G401 (cell line): ENCODE measurements around the gene CCDC60. TPM values are rescaled to one million over a fixed set of nuclear protein-coding genes. Genes with fewer than 3 reads are reported as not detected.
A peak's percentile ranks its signal among the peaks of the same experiment; 100 is the strongest.

Source experiments
- DNase-seq: peaks from one replicate; pipeline ENCODE4 v3.0.0-alpha.2; 2015; ENCODE audit warnings: low spot score
- in situ Hi-C: cut with HindIII; loops from 2 replicates; pipeline ENCODE4 v1.10.0; 2016; ENCODE audit warnings: low sequenced_read_pairs, mixed read lengths
- total RNA-seq: library from RNA; depleted of rRNA; stranded (reverse); fragments of >200 nt; shearing (Covaris generic); gene quantifications from 2 replicates; pipeline ENCODE4 v1.2.3, GENCODE V29; 2014

Gene CCDC60
- total RNA-seq, 1 experiment from 2014 or later: not detected

DNA sequence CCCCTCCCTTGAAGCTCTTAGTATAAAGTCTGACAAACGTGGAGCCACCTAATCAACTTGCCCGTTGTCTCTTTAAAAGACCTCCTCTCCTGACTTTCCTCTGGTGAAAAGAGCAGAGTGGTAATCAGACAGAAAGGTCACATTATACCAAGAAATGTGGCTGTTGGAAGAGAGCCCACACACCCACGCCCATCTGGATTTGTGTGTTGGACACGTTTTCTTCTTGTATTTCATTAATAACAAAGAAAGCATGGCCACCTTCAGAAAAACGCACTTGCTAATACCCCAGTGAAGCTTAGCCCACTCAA, 41.3 kb downstream of the CCDC60 start:
- no peak for DNase-seq
- in situ Hi-C loops: no loop called here

DNA sequence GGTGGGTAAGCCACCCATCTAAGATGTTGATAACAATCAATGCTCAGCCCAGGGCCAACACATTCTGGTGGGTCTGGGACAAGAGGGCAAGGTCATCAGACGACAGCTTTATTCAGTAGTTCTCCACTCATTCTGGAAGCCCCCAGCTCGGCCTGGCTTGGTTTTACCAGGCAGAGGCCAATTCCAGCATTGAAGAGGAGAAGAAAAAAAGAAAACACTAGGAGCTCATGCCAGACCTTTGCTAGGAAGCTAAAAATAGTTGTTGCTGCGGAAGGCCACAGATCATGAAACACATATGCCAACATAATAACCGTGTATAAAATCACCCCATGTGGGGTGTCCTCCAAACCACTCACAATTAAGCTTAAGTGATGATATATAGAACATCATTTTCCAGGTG, 44.4 kb downstream of the CCDC60 start:
- in situ Hi-C loops: no loop called here
- no peak for DNase-seq

DNA sequence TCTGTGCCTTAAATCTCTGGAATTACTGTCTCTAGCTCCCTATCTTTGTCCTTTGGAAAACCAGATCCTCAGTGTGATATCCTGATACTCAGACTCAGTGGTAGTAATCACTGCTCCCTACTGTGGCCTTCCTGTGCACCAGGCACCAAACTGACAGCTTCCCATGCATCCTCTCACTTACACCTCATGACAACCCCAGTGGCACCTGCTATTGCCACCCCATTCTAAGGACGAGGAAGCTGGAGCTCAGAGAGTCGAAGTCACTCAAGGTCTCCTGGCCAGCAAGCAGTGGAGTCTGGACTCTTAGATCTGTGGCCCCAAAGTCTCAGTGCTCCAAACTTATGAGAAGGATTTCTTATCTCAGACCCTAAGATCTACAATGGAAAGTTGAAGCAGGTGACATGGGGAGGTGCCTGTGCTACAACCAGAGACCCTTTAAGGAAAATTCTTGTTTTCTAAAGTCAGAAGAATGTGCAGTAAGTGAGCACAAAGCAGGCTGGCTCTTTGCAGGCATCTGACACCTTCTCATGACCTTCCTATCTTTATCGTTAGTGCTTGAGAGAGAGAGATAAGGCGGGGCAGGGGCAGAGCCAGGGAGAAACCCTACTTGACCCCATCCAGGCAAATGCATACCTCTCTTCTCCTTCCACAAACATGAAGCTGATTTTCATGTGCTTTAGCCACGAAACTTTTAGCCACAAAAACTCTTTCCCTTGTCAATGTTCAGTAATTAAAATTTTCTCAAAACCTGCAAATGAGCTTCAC, 47.1 kb downstream of the CCDC60 start:
- no peak for DNase-seq
- in situ Hi-C loops: no loop called here

DNA sequence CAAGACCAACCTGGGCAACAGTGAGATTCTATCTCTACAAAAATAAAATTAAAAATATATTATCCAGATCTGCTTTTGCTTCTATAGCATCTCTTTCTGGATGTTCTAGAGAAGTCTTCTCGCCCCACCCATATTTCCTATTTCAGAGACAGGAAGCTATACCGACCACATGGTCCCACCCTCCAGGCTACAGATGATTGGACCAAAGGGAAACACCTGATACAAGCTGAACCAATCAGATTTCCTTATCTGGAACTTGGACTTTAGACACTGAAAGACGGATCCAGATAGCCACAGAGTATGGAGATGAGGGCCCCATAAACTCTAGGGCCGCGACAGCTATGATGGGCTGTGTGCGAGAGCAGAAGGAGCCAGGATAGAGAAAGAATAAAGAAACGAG, 48.7 kb downstream of the CCDC60 start:
- no peak for DNase-seq
- in situ Hi-C loops: no loop called here

DNA sequence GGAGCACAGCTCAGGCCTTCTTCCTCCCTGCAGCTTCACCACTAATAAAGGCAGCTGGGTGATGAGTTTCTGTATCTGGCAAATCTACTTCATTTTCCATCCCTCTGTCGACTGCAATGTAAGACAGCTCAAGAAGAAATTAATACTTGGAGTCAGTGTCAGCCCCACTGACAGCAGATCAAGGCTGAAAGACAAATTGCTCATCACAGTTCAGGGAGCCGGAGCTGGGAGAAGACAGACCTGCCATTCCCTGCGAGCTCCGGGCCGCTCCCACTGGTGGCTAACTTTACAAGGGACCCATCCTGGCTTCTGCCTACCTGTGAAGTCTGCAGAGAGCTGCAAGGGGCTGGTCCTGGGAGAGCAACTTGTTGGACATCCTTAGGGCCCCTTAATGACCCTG, 49.8 kb downstream of the CCDC60 start:
- in situ Hi-C loops: no loop called here

DNA sequence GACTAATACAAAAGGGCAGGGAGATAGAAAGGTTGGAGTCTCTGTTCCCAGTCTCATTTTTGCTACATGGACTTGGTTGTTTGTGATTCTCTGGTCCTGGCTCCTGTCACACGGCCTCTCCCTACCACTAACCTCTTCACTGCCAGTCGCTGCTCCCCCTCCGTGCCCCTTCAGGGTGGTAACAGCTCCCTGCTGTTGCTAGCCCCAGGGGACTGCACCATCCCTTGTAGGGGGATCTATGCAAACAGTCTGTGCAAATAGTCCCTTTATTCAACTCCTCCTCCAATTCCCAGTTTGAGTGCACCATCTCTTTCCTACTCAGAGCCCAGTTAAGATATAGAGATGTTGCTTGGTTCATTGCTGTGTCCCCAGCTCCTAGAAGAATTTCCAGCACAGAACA, 51.1 kb downstream of the CCDC60 start:
- in situ Hi-C loops: no loop called here
- no peak for DNase-seq

More for the DNA sequence above, 49.8 kb downstream of the CCDC60 start:
- DNase-seq: no peak

DNA sequence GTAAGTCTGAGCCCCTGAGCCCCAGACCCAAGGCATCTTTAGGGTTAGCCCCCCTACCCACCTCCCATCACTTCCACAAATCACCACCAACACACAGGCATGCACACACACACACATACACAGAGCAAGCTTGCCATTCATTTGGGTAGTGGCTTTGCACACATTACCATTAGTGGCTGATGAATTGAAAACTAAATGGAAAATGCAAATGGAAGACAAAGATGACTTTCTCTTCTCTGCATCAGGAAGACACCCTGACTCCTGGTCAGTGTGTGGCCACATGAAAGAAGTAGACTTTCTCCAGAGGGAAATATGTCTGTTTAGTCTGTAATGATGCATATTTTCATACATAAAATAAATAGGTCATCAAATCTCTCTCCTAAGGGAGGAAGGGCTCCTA, 55.2 kb downstream of the CCDC60 start:
- DNase-seq: no peak
- in situ Hi-C loops: no loop called here

DNA sequence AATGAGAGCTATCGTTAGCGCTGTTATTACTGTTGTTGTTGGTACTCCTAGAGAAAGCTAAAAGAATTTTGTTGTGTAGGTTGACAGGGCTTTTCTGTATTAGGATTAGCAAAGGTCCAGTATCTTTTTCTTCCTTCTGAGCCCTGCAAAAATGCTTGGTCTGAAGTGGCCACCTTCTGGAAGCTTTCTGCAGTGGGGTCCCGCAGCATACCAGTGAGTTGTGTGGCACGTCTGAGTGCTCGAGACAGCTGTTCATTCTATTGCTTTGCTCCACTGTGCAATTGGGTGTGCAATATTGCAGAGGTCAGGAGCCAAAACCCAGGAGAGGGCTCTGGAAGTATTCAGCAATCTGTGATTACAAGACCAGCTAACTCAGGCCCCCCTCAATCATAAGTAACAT, 57.1 kb downstream of the CCDC60 start:
- no peak for DNase-seq
- in situ Hi-C loops: no loop called here

DNA sequence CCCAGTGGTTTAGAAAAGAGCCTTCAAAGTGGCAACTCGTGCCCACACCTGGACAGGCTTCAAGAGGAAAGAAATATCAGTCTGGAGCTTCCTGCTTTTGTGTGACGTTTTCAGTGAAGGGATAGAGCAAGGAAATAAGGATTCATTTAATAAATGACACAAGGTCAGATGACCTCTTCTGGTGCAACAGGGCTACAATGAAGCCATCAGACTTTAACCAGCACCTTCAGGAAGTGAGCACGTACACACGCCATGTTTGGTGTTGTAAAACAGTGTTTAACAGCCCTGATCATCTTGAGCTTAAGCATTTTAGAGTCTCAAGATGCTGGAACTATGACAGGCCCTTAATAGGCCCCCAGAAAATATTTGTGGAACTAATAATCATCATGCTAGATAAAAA, 59.1 kb downstream of the CCDC60 start:
- no peak for DNase-seq
- in situ Hi-C loops: no loop called here

DNA sequence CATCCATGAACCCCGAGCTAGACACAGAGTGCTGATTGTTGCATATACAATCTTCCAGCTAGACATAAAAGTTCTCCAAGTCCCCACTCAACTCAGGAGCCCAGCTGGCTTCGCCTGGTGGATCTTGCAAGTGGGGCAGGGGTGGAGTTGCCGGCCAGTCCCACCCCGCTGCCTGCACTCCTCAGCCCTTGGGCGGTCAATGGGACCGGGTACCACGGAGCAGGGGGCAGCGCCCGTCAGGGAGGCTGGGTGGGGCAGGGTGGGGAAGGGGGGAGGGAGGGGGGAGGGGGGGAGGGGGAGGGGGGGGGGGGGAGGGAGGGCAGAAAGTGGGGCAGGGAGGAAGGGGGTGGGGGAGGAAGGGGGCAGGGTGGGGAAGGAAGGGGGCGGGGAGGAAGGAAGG, 63.0 kb downstream of the CCDC60 start:
- DNase-seq: no peak
- in situ Hi-C loops: no loop called here

DNA sequence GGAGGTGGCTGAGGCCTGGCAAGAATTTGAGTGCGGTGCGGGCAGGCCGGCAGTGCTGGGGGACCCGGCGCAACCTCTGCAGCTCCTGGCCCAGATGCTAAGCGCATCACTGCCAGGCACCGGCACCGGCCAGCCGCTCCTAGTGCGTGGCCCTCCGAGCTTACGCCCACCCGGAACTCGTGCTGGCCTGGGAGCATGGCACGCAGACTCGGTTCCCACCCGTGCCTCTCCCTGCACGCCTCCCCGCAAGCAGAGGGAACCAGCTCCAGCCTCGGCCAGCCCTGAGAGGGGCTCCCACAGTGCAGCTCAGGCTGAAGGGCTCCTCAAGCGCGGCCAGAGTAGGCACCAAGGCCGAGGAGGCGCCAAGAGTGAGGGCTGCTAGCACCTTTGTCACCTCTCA, 63.7 kb downstream of the CCDC60 start:
- DNase-seq: no peak
- in situ Hi-C loops: no loop called here

DNA sequence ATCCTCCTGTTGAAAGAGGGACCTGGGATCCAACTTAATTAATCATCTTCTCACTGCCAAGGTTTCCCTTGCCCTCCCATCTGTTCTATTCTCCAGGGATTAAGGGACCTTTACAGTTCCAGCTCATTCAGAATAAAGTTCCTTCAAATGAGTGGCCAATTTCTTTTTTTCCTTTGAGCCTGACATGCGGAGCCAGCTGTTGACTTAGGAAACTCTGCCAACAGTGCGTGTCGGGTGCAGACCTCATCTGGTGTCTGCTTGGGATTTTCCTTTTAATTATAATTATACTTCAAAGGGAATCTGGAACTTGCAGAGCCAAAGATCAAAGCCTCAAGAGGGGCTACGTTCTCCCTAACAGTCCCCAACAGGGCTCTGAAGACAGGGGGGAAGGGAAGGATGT, 64.8 kb downstream of the CCDC60 start:
- in situ Hi-C loops: no loop called here
- DNase-seq: no peak

DNA sequence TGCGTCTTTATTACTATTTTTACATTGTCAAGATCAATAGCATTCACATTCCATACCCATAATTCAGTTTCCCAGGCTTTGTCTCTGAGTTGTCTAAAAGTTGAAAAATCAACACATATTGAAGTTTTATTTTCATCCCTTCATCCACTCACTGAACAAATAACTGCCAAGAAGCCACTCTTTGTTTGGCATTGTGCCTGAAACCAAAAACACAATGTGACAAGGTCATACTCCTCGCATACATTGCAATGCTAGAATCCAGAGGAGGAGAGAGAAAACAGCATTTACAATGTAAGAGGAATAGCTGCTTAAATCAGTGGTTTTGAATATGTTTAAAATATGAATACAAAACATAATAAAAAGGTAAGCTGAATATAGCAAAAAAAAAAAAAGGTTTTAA, 71.8 kb downstream of the CCDC60 start:
- DNase-seq: no peak
- in situ Hi-C loops: no loop called here

DNA sequence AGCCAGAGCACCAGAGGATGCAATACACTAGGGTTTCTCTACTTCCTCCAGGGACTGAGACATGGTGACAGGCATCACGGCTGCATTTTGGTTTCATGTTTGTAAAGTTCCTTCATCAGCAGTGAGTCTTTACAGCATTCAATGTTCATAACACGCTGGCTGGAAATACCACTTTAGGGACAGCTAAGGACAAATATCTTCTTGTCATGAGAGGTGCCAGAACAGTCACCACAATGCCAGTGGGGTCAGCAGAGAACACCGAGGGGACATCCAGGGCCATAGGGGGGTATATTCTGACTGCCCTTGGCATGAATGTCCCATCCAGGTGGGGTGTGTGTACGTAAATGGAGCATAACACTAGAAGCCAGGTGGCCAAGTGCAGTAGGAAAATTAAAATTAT, 72.3 kb downstream of the CCDC60 start:
- in situ Hi-C loops: no loop called here
- no peak for DNase-seq

DNA sequence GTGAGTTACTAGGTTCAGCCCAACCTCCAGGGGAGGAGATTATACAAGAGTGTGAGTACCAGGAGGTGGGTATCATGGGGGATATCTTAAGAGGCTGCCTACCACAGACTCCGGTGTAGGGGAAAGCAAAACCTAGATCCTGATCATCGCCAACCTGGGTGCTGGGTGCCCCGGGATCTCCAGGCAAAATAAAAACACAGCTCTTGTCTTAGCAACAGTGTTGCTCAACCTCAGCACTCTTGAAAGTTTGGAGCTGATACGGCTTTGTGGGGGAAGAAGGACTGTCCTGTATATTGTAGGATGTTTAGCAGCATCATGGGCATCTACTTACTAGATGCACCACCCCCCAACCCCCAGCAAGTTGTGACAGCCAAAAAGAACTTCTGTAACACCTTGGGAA, 74.5 kb downstream of the CCDC60 start:
- no peak for DNase-seq
- in situ Hi-C loops: no loop called here

DNA sequence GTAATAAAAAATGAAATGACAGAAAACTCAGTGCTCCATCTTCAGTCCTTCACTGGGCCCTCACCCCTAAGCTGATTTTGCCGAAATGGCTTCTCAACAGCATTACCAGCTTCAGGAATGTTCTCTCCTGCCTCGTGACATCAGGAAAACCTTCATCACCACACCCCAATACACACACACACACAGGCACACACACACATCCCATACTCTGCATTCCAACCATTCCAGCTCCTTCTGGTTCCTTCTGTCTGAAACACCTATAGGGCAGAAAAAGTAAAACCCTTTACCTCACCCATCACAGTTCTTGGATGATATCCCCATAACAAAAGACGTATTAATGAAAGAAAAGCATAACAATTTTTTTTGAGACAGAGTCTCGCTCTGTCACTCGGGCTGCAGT, 75.9 kb downstream of the CCDC60 start:
- DNase-seq: no peak
- in situ Hi-C loops: no loop called here

DNA sequence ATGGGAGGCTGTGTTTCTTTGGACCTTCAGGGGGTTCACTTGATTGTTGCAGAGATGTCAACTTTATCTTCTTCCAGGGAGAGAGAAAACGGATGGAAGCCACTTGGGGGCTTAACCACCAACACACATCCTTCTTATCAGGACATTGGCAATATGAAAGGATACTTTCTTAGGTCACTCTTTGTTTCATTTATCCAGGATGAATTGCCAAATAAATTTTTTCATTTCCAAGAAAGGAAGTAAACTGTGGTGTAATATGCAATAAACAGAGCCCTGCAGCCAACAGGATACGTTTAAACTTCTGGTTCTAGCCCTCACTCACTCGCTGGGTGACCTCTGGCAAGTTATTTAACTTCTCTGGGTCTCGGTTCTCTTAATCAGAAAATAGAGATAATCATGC, 77.8 kb downstream of the CCDC60 start:
- DNase-seq: no peak
- in situ Hi-C loops: no loop called here

DNA sequence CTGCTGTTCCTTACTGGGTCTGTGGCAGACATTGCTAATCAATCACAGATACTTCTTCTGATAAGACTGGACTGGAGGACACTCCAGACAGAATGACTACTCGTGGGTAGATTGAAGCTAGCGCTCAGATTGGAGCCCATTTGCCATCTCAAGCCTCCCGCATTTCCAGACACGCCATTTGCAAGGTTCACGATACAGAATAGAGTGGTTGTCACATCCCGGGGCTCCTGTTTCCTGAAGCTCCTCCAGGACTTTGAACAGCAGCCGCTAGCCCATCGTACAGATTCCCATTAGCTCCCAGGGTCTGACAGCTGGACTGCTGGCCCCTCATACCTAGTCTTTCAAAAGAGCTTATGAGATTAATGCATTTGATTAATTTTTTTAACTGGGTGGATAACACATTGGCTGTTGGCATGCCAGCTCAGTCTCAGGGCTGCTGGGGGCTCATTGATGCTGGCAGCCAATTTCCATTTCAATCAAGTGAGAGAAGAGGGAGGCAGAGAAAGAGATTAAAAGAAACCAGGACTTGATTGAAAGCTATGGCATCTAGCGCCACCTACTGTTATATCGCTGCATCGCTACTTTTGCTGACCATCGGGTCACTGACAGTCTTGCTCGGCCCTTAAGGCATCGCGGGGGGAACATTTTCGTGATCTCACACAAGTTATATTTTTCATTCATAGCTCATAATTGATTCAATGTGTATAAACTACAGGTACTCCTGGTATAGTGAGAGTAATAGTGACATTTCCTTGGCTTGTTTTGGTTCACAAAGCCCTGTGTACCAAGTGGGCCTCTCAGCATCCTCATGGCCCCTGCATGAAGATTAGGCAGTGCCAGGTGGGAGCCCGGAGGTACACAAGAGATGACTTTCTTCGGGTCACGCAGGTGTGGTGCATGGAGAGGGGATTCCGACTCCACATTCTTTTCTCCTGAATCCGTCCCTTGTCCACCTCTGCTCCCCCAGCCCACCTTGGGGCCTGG, 78.6 kb downstream of the CCDC60 start:
- in situ Hi-C loops: no loop called here
- DNase-seq: peak; percentile 85

DNA sequence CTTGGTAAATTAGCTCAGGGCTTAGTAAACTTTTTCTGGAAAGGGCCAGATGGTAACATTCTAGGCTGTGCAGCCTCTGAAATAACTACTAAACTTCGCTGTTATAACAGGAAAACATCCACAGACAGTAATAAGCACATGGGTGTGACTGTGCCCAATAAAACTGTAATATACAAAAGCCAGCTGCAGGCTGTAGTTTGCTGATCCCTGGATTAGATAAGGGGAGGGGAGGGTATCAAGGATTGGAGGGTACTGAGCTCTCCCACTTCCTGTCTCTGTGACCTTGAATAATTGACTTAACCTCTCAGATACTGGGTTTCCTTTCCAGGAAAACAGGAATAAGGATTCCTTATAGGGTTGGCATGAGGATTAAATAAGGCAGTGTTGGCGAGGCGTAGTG, 81.2 kb downstream of the CCDC60 start:
- no peak for DNase-seq
- in situ Hi-C loops: no loop called here

DNA sequence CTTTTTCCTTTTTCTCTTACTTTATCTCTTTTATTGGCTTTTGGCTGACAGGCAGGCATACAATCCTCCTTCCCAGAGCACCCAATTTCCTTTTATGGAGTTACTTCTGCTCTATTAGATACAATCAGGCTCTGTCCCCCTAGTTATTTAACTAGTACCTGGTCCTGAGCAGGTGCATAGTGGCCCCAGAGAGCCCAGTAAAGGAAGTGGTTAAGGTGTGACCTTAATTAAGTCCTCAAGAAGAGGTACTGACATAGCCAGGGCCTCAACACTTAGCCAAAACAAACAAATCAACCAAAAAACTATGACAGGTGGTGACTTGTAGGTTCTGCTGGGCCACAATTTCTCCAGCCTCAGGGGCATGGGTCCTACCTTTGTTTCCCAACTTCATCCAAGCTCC, 82.9 kb downstream of the CCDC60 start:
- in situ Hi-C loops: no loop called here
- no peak for DNase-seq

DNA sequence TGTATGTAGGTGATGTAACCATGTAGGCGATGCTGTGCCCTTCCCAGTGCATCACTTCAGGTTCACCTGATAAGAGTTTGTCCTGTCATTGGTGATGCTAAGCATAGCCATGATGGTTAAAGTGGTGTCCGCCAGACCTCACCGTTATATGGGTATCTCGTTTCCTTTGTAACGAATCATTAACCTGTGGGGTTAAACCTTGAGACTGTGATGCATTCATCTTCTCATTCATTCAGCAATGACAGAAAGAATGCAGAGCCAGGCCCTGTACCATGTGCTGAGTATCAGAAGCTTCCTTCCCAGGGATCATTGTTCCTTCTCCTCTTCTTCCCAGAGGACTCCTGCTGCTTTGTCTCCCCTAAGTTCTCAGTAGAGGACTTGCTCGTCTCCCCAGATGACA, 84.9 kb downstream of the CCDC60 start:
- in situ Hi-C loops: no loop called here
- DNase-seq: no peak
